ENCODE data around the gene CCT5. TPM values are rescaled to one million over a fixed set of nuclear protein-coding genes. Genes with fewer than 3 reads are reported as not detected.
A peak's percentile ranks its signal among the peaks of the same experiment; 100 is the strongest.
"Not testable (repeated sequence)": the region's sequence is repeated elsewhere in the genome, so short reads cannot be mapped to it uniquely, and the experiment has no call there.

The CCT5 gene
- total RNA-seq, 1 donor from 2014 or later: 542 TPM

DNA sequence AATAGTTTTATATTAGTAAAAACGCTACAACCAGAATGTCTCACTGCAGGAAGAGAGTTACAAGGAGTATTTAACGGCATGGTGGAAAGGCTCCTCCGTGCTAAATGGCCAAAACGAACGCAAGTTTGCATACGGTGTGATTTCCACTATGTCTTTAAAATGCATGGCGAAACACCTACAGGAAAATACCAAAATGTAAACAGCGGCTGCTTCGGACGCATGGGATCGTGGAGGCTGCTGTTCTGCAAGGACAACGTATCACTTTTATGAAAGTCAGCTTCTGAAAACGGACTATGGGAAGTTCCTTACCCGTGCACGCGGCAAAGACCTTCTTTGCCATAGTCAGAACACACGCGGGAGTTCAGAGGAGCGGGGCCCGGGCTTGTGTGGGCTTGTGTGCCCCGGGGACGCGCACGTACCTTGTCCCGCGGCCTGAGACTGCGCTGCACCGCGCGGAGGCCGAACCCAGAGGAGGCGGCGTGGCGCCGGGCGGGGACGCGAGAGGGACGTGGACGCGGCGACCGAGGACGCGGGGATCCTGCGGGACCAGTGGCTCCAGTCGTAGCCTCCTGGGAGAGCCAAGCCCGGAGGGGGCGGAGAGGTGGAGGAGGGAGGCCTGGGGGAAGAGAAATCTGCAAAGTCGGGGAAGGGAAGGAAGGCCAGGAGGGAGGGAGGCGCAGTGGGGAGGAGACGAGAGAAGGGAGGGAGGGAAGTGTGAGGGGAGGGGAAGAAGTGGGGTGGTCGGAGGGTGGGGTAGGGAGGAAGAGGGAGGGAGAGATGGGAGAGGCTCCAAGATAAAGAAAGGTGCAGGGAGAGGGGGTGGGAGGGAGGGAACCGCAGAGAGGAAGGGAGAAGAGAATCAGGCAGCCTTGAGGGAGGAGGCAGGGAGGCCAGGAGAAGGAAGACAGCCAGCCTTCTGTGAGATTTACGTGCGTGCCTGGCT, 57.4 kb downstream of the CCT5 start, which contains the start of gene CMBL:
TSS of gene CMBL (minus strand) at position 697 of the 943 bp plus-strand sequence. CDS start 17,140 bp downstream, outside the sequence.
- peak; percentile 64 for DNase-seq (ENCODE audit: low read depth)
- no peak for TF ChIP-seq CTCF (IDR thresholded peaks at IDR 0.05; ENCODE audit: insufficient read depth, low read length, severe bottlenecking)
- peak within 1 kb of the TSS; percentile 55 for H3K4me3 ChIP-seq (ENCODE audit: low read depth, low read length)
- H3K27me3 ChIP-seq (ENCODE audit: control insufficient read depth, insufficient read depth, low read length): no peaks in the 10 kb centered on the region
- no peak for FAIRE-seq
- no peaks in the 10 kb centered on the region for H3K36me3 ChIP-seq (ENCODE audit: control insufficient read depth, insufficient read depth, low read length)

GRCh38 chr5:10308844-10309243, 58.8 kb downstream of the CCT5 start:
- Histone ChIP-seq H3K27me3 (ENCODE audit: control insufficient read depth, insufficient read depth, low read length) (no peaks in the 10 kb centered on the region), H3K4me3 (ENCODE audit: low read depth, low read length) (no peak overlapping the region), H3K36me3 (ENCODE audit: control insufficient read depth, insufficient read depth, low read length) (no peaks in the 10 kb centered on the region)
- no peak for FAIRE-seq
- TF ChIP-seq CTCF (IDR thresholded peaks at IDR 0.05; ENCODE audit: insufficient read depth, low read length, severe bottlenecking): no peak
- DNase-seq (ENCODE audit: low read depth): no peak

GRCh38 chr5:10310066-10310779, 60.1 kb downstream of the CCT5 start:
- no peak for FAIRE-seq
- no peaks in the 10 kb centered on the region for H3K36me3 ChIP-seq (ENCODE audit: control insufficient read depth, insufficient read depth, low read length)
- TF ChIP-seq CTCF (IDR thresholded peaks at IDR 0.05; ENCODE audit: insufficient read depth, low read length, severe bottlenecking): no peak
- H3K27me3 ChIP-seq (ENCODE audit: control insufficient read depth, insufficient read depth, low read length): no peaks in the 10 kb centered on the region
- no peak overlapping the region for H3K4me3 ChIP-seq (ENCODE audit: low read depth, low read length)
- DNase-seq (ENCODE audit: low read depth): peak; percentile 91

- not testable (repeated sequence) for H3K4me3 ChIP-seq (ENCODE audit: low read depth, low read length); FAIRE-seq; H3K27me3 ChIP-seq (ENCODE audit: control insufficient read depth, insufficient read depth, low read length); H3K36me3 ChIP-seq (ENCODE audit: control insufficient read depth, insufficient read depth, low read length)
- peak; percentile 43 for DNase-seq (ENCODE audit: low read depth)
Measured at GRCh38 chr5:10310835-10311570, 60.9 kb downstream of the CCT5 start.

DNA sequence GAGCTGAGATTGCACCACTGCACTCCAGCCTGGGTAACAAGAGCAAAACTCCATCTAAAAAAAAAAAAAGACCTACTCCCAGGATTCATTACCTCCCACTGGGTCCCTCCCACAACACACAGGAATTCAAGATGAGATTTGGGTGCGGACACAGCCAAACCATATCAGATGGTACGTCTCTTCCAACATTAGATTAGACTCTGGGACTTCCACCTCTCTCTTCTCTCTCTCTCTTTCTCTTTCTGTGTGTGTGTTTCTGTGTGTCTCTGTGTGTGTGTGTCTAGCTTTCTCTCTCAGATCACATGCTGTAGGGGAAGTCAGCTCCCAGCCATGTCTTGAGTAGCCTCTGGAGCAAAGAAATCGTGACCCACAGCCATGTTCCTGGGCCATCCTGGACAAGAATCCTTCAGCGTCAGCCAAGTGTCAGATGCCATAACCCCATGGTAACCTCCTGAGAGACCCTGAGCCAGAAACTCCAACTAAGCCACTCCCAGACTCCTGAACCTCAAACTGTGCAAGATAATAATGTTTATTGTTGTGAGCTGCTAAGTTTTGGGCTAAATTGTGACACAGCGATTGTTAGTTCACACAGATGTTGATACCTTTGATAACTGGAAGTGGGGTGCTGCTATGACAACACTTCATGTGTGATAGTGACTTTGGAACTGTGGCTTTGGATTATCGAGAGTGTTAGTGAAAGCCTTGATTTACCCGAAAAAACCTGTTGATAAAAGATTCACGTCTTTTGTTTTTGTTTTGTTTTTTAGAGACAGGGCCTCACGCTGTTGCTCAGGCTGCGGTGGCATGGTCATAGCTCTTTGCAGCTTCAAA, 61.7 kb downstream of the CCT5 start:
- no peak for FAIRE-seq
- no peaks in the 10 kb centered on the region for H3K27me3 ChIP-seq (ENCODE audit: control insufficient read depth, insufficient read depth, low read length)
- no peaks in the 10 kb centered on the region for H3K36me3 ChIP-seq (ENCODE audit: control insufficient read depth, insufficient read depth, low read length)
- no peak for TF ChIP-seq CTCF (IDR thresholded peaks at IDR 0.05; ENCODE audit: insufficient read depth, low read length, severe bottlenecking)
- DNase-seq (ENCODE audit: low read depth): no peak
- H3K4me3 ChIP-seq (ENCODE audit: low read depth, low read length): no peak overlapping the region

All from bronchial epithelial cell (primary cell).